ENCODE data around the gene SON. TPM values are rescaled to one million over a fixed set of nuclear protein-coding genes. Genes with fewer than 3 reads are reported as not detected.
"Not testable (repeated sequence)": the region's sequence is repeated elsewhere in the genome, so short reads cannot be mapped to it uniquely, and the experiment has no call there.

The SON gene
- total RNA-seq, 2 experiments from 2014 or later = 267 to 276 TPM

DNA sequence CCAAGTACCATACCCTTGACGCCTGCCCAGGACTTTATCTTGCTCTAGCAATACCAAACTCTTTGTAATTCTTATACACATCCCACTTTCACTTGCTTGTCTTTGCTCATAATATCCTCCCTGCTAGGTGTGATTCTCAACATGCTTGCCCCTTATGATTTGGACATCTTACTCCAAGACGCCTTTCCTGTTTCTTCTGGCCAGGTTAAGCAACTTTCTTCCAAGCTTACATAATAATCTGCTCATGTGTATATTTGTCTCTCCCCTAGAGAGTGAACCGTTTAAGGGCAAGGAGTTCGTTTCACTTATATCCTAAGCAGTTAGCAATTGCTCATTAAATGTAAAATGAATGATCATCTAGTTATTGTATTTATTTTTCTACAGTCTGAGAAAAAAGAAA is 76.9 kb downstream of the SON start:
- ChIA-PET POLR2A (interaction anchor here (1.3 kb wide), 1 partner anchor 9 kb away, joined by 3 read pairs; no protein-coding TSS in a partner anchor), CTCF (interaction anchor here (0.7 kb wide), 1 partner anchor 14 kb away, joined by 3 read pairs; no protein-coding TSS in a partner anchor)
- peaks cover 6% of the 10 kb centered on the region for H3K36me3 Mint-ChIP-seq (ENCODE audit: low read depth)
- H3K4me3 Mint-ChIP-seq = no peak overlapping the region
- no peak for ATAC-seq
- no peaks in the 10 kb centered on the region for H3K9me3 Mint-ChIP-seq
- DNase-seq = no peak
- H3K27ac Mint-ChIP-seq = no peak overlapping the region
- no peaks in the 10 kb centered on the region for H3K4me1 Mint-ChIP-seq (ENCODE audit: low read depth)
- intact Hi-C loops (cut with micrococcal nuclease) = no loop called here
- no peaks in the 10 kb centered on the region for H3K27me3 Mint-ChIP-seq
- TF ChIP-seq, protein P1, sequence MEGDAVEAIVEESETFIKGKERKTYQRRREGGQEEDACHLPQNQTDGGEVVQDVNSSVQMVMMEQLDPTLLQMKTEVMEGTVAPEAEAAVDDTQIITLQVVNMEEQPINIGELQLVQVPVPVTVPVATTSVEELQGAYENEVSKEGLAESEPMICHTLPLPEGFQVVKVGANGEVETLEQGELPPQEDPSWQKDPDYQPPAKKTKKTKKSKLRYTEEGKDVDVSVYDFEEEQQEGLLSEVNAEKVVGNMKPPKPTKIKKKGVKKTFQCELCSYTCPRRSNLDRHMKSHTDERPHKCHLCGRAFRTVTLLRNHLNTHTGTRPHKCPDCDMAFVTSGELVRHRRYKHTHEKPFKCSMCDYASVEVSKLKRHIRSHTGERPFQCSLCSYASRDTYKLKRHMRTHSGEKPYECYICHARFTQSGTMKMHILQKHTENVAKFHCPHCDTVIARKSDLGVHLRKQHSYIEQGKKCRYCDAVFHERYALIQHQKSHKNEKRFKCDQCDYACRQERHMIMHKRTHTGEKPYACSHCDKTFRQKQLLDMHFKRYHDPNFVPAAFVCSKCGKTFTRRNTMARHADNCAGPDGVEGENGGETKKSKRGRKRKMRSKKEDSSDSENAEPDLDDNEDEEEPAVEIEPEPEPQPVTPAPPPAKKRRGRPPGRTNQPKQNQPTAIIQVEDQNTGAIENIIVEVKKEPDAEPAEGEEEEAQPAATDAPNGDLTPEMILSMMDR (IDR thresholded peaks at IDR 0.05) = no peak

DNA sequence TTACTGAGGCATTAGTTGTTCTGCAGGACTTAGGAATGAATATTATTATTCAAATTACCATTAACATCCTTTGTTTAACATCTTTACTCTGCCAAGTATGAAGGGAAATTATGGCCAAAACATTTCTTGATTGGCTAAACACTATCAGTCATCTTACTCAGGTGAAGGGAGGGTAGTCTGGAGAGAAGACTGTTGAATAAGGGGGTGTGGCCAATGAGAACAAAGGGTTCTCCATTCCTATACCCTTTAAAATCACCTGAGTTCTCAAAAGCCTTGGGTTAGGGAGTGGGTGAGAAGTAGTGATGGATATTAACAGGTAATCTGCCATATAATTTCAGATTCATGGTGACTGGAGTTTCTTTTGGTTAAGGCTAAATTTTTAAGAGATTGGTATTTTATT is 79.4 kb downstream of the SON start:
- intact Hi-C loops (cut with micrococcal nuclease) = no loop called here
- ChIA-PET POLR2A (no interaction called here), CTCF (interaction anchor here (3.0 kb wide), 1 partner anchor 16 kb away, joined by 21 read pairs; no protein-coding TSS in a partner anchor)
- no peak for DNase-seq
- Mint-ChIP-seq H3K27ac (no peak overlapping the region), H3K27me3 (no peaks in the 10 kb centered on the region), H3K4me3 (no peak overlapping the region), H3K4me1 (ENCODE audit: low read depth) (no peaks in the 10 kb centered on the region), H3K9me3 (no peaks in the 10 kb centered on the region), H3K36me3 (ENCODE audit: low read depth) (peaks cover 6% of the 10 kb centered on the region)
- TF ChIP-seq, protein P1 (IDR thresholded peaks at IDR 0.05) = no peak
- ATAC-seq = no peak

GRCh38 chr21:33626151-33626550 is 83.3 kb downstream of the SON start:
- H3K9me3 Mint-ChIP-seq; H3K4me3 Mint-ChIP-seq; H3K4me1 Mint-ChIP-seq (ENCODE audit: low read depth); intact Hi-C loops (cut with micrococcal nuclease); H3K27me3 Mint-ChIP-seq; DNase-seq; ATAC-seq; H3K36me3 Mint-ChIP-seq (ENCODE audit: low read depth); POLR2A ChIA-PET; H3K27ac Mint-ChIP-seq: not testable (repeated sequence)
- CTCF ChIA-PET = interaction anchor here (1.2 kb wide), 1 partner anchor 20 kb away, joined by 3 read pairs; no protein-coding TSS in a partner anchor

Other genes with a start within 250 kb of the SON start
- 10 to 100 TPM; 25.6 to 30.3 TPM for gene IFNAR1, start 218.1 kb upstream of the SON start, total RNA-seq
- 1 to 10 TPM; 7.8 to 9.8 TPM for gene IFNGR2, start 139.6 kb upstream of the SON start, total RNA-seq
- 10 to 100 TPM; 14.4 to 15.2 TPM for gene TMEM50B, start 63.1 kb upstream of the SON start, total RNA-seq
- under 1 TPM; 0.22 to 0.56 TPM for gene DNAJC28, start 51.3 kb upstream of the SON start, total RNA-seq
- gene GART, start 921 bp upstream of the SON start, total RNA-seq = 100 to 1,000 TPM; 224 to 232 TPM
- 10 to 100 TPM; 36.8 to 41.5 TPM for gene DONSON, start 45.6 kb downstream of the SON start, total RNA-seq
- 10 to 100 TPM; 30.1 to 33.2 TPM for gene CRYZL1, start 98.7 kb downstream of the SON start, total RNA-seq
- gene ITSN1, start 99.5 kb downstream of the SON start, total RNA-seq = 1 to 10 TPM; 4.4 to 4.7 TPM